CD4-positive, alpha-beta memory T cell (primary cell): ENCODE results near the gene MAPK8IP2. TPM values are rescaled to one million over a fixed set of nuclear protein-coding genes. Genes with fewer than 3 reads are reported as not detected.
"Not testable (repeated sequence)": the region's sequence is repeated elsewhere in the genome, so short reads cannot be mapped to it uniquely, and the experiment has no call there.

ENCODE experiments used
- CTCF ChIA-PET: fragments of 350-600 bp; sonication (Branson Sonifier 250); formaldehyde crosslinking; loops from one replicate; lab custom pipeline; 2021; ENCODE audit warnings: inconsistent platforms; ENCODE audit not compliant: partially characterized antibody; lab: Charles Lee
- POLR2A ChIA-PET: fragments of 350-600 bp; sonication (Branson Sonifier 250); formaldehyde crosslinking; loops from one replicate; lab custom pipeline; 2021; ENCODE audit not compliant: partially characterized antibody; lab: Charles Lee
- DNase-seq, 5 donors: peaks; one replicate each; pipeline versions ENCODE4 v3.0.0 to v3.0.0-alpha.2; 2020 to 2022; ENCODE audit warnings: mixed read lengths in 1 of 5
- H3K27ac ChIP-seq: one replicate; pipeline ENCODE4 v1.7.0; 2013; ENCODE audit warnings: low read depth, low read length
- H3K27me3 ChIP-seq: 2 replicates; pipeline ENCODE4 v1.7.0; 2013; ENCODE audit warnings: mild to moderate bottlenecking, low read length, moderate library complexity; ENCODE audit not compliant: insufficient read depth
- H3K36me3 ChIP-seq: 2 replicates; pipeline ENCODE4 v1.7.0; 2013; ENCODE audit warnings: mild to moderate bottlenecking, low read length, moderate library complexity; ENCODE audit not compliant: insufficient read depth
- H3K4me1 ChIP-seq: 2 replicates; pipeline ENCODE4 v1.7.0; 2013; ENCODE audit warnings: mild to moderate bottlenecking, low read length, moderate library complexity; ENCODE audit not compliant: insufficient read depth
- H3K4me3 ChIP-seq, 2 donors: one replicate each; pipeline ENCODE4 v1.7.0; 2013; ENCODE audit warnings: low read length in 2 of 2, mild to moderate bottlenecking in 1 of 2
- H3K9me3 ChIP-seq, 2 donors: one replicate each; pipeline ENCODE4 v1.7.0; 2013; ENCODE audit warnings: low read length in 2 of 2, control low read depth in 1 of 2; ENCODE audit not compliant: control insufficient read depth in 1 of 2
- H3K27ac Mint-ChIP-seq, 7 donors: one replicate each; pipeline ENCODE4 v1.8.0; 2020 to 2021; ENCODE audit warnings: mixed read lengths in 7 of 7, mild to moderate bottlenecking in 6 of 7, inconsistent platforms in 3 of 7, moderate library complexity in 3 of 7
- H3K27me3 Mint-ChIP-seq, 2 donors: one replicate each; pipeline ENCODE4 v1.8.0; 2020 to 2021; ENCODE audit warnings: mixed read lengths in 2 of 2
- H3K36me3 Mint-ChIP-seq, 2 donors: one replicate each; pipeline ENCODE4 v1.8.0; 2020 to 2021; ENCODE audit warnings: mixed read lengths in 2 of 2, inconsistent platforms in 1 of 2, mild to moderate bottlenecking in 1 of 2
- H3K4me1 Mint-ChIP-seq, 4 donors: one replicate each; pipeline ENCODE4 v1.8.0; 2020 to 2021; ENCODE audit warnings: mixed read lengths in 4 of 4, mild to moderate bottlenecking in 1 of 4
- H3K4me3 Mint-ChIP-seq, 8 donors: one replicate each; pipeline ENCODE4 v1.8.0; 2020 to 2021; ENCODE audit warnings: mixed read lengths in 8 of 8, mild to moderate bottlenecking in 7 of 8, moderate library complexity in 6 of 8, inconsistent platforms in 3 of 8
- H3K9me3 Mint-ChIP-seq, 8 donors: one replicate each; pipeline ENCODE4 v1.8.0; 2020 to 2021; ENCODE audit warnings: mixed read lengths in 8 of 8, mild to moderate bottlenecking in 5 of 8, inconsistent platforms in 3 of 8, moderate library complexity in 1 of 8
- intact Hi-C: fragments of 100-400 bp; cut with micrococcal nuclease; formaldehyde crosslinking; loops from one replicate; pipeline ENCODE4 v1.15.1; 2023
- polyA plus RNA-seq, 2 donors: library from polyadenylated mRNA; unstranded; fragments of 300-500 nt; fragmentation: Illumina TruSeq; gene quantifications; one replicate each; pipeline ENCODE4 v1.2.3, GENCODE V29; 2021
- total RNA-seq, 2 experiments: library from RNA; stranded (reverse); gene quantifications; one replicate each; pipeline ENCODE4 v1.2.3, GENCODE V29; 2021

MAPK8IP2 gene
- total and polyA plus RNA-seq, 4 experiments from 2014 or later: 0.22 to 0.49 TPM; not detected in 2

GRCh38 chr22:50605002-50605612 is 4.5 kb downstream of the MAPK8IP2 start:
- ChIA-PET POLR2A (no interaction called here), CTCF (no interaction called here)
- H3K4me1 Mint-ChIP-seq: peaks cover 5 to 10% (median 7%) of the 10 kb centered on the region in 4 donors
- Histone ChIP-seq H3K4me3 (no peak overlapping the region), H3K4me1 (no peaks in the 10 kb centered on the region), H3K36me3 (no peaks in the 10 kb centered on the region), H3K27ac (no peak overlapping the region), H3K9me3 (no peaks in the 10 kb centered on the region), H3K27me3 (peaks cover 7% of the 10 kb centered on the region)
- H3K4me3 Mint-ChIP-seq: no peak overlapping the region
- H3K9me3 Mint-ChIP-seq: peaks cover 0 to 2% (median 0%) of the 10 kb centered on the region in 8 donors
- H3K27me3 Mint-ChIP-seq: peaks cover 29 to 39% of the 10 kb centered on the region in 2 donors
- no peak for DNase-seq
- no peak overlapping the region for H3K27ac Mint-ChIP-seq
- intact Hi-C loops: no loop called here
- H3K36me3 Mint-ChIP-seq: peaks cover 0 to 1% of the 10 kb centered on the region in 2 donors

GRCh38 chr22:50605613-50606074 is 5.1 kb downstream of the MAPK8IP2 start:
- no peaks in the 10 kb centered on the region for H3K36me3 ChIP-seq
- ChIA-PET POLR2A (no interaction called here), CTCF (no interaction called here)
- intact Hi-C loops: no loop called here
- Mint-ChIP-seq H3K4me1 (peaks cover 5 to 10% (median 7%) of the 10 kb centered on the region in 4 donors), H3K36me3 (peaks cover 0 to 1% of the 10 kb centered on the region in 2 donors), H3K4me3 (no peak overlapping the region), H3K9me3 (peaks cover 0 to 2% (median 0%) of the 10 kb centered on the region in 8 donors), H3K27me3 (peaks cover 29 to 39% of the 10 kb centered on the region in 2 donors), H3K27ac (no peak overlapping the region)
- DNase-seq: no peak
- H3K27me3 ChIP-seq: peaks cover 7% of the 10 kb centered on the region
- H3K27ac ChIP-seq: no peak overlapping the region
- H3K4me1 ChIP-seq: no peaks in the 10 kb centered on the region
- no peaks in the 10 kb centered on the region for H3K9me3 ChIP-seq
- H3K4me3 ChIP-seq: no peak overlapping the region

- POLR2A ChIA-PET: interaction anchor here (1.1 kb wide), 1 partner anchor 24 kb away, joined by 3 read pairs; the partner anchor contains the start of gene CHKB
- Mint-ChIP-seq H3K9me3 (peaks cover 0 to 2% (median 0%) of the 10 kb centered on the region in 8 donors), H3K4me3 (no peak overlapping the region), H3K27me3 (peaks cover 29 to 41% of the 10 kb centered on the region in 2 donors), H3K4me1 (peaks cover 5 to 10% (median 7%) of the 10 kb centered on the region in 4 donors), H3K27ac (no peak overlapping the region), H3K36me3 (peaks cover 0 to 1% of the 10 kb centered on the region in 2 donors)
- no peak overlapping the region for H3K27ac ChIP-seq
- CTCF ChIA-PET: interaction anchor here (1.4 kb wide), 1 partner anchor 15 kb away, joined by 3 read pairs; no protein-coding TSS in a partner anchor
- H3K36me3 ChIP-seq: no peaks in the 10 kb centered on the region
- DNase-seq: no peak
- intact Hi-C loops: no loop called here
- H3K9me3 ChIP-seq: no peaks in the 10 kb centered on the region
- H3K27me3 ChIP-seq: peaks cover 7% of the 10 kb centered on the region
- no peaks in the 10 kb centered on the region for H3K4me1 ChIP-seq
- H3K4me3 ChIP-seq: no peak overlapping the region
Observed at GRCh38 chr22:50606165-50606945, 5.8 kb downstream of the MAPK8IP2 start.

GRCh38 chr22:50606946-50607658 is 6.5 kb downstream of the MAPK8IP2 start:
- no peaks in the 10 kb centered on the region for H3K36me3 Mint-ChIP-seq
- no peak for DNase-seq
- Histone ChIP-seq H3K4me3 (no peak overlapping the region), H3K9me3 (no peaks in the 10 kb centered on the region), H3K4me1 (no peaks in the 10 kb centered on the region), H3K27me3 (peaks cover 4% of the 10 kb centered on the region), H3K27ac (no peak overlapping the region), H3K36me3 (no peaks in the 10 kb centered on the region)
- peaks cover 2 to 4% (median 3%) of the 10 kb centered on the region in 4 donors for H3K4me1 Mint-ChIP-seq
- intact Hi-C loops: no loop called here
- no peak overlapping the region for H3K27ac Mint-ChIP-seq
- CTCF ChIA-PET: interaction anchor here (0.9 to 1.4 kb wide), 2 partner anchors 13 to 14 kb away, joined by 3 read pairs; no protein-coding TSS in a partner anchor
- H3K9me3 Mint-ChIP-seq: peaks cover 0 to 1% (median 0%) of the 10 kb centered on the region in 8 donors
- no peak overlapping the region for H3K4me3 Mint-ChIP-seq
- POLR2A ChIA-PET: interaction anchor here (1.1 kb wide), 1 partner anchor 25 kb away, joined by 3 read pairs; the partner anchor contains the start of gene CHKB
- H3K27me3 Mint-ChIP-seq: peaks cover 23 to 34% of the 10 kb centered on the region in 2 donors

- CTCF ChIA-PET: interaction anchor here (0.9 kb wide), 1 partner anchor 12 kb away, joined by 3 read pairs; no protein-coding TSS in a partner anchor
- Histone ChIP-seq H3K9me3 (no peaks in the 10 kb centered on the region), H3K27me3 (peaks cover 1% of the 10 kb centered on the region), H3K36me3 (no peaks in the 10 kb centered on the region), H3K4me3 (no peak overlapping the region), H3K4me1 (no peaks in the 10 kb centered on the region), H3K27ac (no peak overlapping the region)
- no peak overlapping the region for H3K27ac Mint-ChIP-seq
- peaks cover 0 to 4% (median 3%) of the 10 kb centered on the region in 4 donors for H3K4me1 Mint-ChIP-seq
- peaks cover 18 to 33% of the 10 kb centered on the region in 2 donors for H3K27me3 Mint-ChIP-seq
- no peak overlapping the region for H3K4me3 Mint-ChIP-seq
- no peaks in the 10 kb centered on the region for H3K9me3 Mint-ChIP-seq
- intact Hi-C loops: no loop called here
- no peak for DNase-seq
- POLR2A ChIA-PET: no interaction called here
- H3K36me3 Mint-ChIP-seq: no peaks in the 10 kb centered on the region
Observed at GRCh38 chr22:50607659-50608020, 7.0 kb downstream of the MAPK8IP2 start.

GRCh38 chr22:50608058-50608840 is 7.7 kb downstream of the MAPK8IP2 start:
- H3K9me3 ChIP-seq, H3K27ac ChIP-seq, DNase-seq, H3K36me3 Mint-ChIP-seq, H3K27me3 ChIP-seq, H3K27ac Mint-ChIP-seq, CTCF ChIA-PET, H3K4me1 Mint-ChIP-seq, H3K4me3 ChIP-seq, H3K4me1 ChIP-seq, intact Hi-C loops, H3K36me3 ChIP-seq, H3K9me3 Mint-ChIP-seq, POLR2A ChIA-PET, H3K4me3 Mint-ChIP-seq: not testable (repeated sequence)
- H3K27me3 Mint-ChIP-seq: peaks cover 13 to 29% of the 10 kb centered on the region in 2 donors
